ENCODE results near the gene CFAP97D2.

CFAP97D2 gene

DNA sequence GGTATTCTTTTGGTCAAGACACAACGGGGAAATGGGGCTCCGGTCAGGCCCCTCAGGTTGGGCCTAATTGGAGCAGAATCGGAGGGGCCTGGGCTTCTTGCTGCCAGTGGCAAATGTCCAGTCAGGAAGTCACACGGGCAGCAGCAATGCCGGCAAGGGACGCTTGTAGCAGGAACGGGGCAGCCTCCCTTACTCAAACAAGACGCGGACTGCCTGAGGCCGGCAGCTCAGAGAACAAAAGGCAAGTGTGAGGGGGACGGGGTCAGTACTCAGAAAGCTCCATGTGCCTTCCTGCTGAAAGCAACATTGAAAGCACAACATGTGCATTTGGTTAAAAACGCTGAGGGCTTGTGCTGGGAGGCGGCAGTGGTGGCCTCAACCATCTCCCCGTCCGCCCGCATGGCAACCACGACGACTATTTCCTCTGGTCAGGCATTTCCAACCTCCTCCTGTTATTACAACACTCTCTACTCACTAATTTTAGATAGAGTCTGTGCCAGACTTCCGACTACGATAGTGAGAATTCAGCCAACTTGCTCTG lies 26.2 kb upstream of the CFAP97D2 start:
- TF ChIP-seq, protein P1, sequence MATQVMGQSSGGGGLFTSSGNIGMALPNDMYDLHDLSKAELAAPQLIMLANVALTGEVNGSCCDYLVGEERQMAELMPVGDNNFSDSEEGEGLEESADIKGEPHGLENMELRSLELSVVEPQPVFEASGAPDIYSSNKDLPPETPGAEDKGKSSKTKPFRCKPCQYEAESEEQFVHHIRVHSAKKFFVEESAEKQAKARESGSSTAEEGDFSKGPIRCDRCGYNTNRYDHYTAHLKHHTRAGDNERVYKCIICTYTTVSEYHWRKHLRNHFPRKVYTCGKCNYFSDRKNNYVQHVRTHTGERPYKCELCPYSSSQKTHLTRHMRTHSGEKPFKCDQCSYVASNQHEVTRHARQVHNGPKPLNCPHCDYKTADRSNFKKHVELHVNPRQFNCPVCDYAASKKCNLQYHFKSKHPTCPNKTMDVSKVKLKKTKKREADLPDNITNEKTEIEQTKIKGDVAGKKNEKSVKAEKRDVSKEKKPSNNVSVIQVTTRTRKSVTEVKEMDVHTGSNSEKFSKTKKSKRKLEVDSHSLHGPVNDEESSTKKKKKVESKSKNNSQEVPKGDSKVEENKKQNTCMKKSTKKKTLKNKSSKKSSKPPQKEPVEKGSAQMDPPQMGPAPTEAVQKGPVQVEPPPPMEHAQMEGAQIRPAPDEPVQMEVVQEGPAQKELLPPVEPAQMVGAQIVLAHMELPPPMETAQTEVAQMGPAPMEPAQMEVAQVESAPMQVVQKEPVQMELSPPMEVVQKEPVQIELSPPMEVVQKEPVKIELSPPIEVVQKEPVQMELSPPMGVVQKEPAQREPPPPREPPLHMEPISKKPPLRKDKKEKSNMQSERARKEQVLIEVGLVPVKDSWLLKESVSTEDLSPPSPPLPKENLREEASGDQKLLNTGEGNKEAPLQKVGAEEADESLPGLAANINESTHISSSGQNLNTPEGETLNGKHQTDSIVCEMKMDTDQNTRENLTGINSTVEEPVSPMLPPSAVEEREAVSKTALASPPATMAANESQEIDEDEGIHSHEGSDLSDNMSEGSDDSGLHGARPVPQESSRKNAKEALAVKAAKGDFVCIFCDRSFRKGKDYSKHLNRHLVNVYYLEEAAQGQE (IDR thresholded peaks at IDR 0.05; ENCODE audit: low read depth), result no peak
- TF ChIP-seq, protein P2, sequence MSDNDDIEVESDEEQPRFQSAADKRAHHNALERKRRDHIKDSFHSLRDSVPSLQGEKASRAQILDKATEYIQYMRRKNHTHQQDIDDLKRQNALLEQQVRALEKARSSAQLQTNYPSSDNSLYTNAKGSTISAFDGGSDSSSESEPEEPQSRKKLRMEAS (IDR thresholded peaks at IDR 0.05), result no peak
- no peak for TF ChIP-seq ZBTB7A (IDR thresholded peaks at IDR 0.05; ENCODE audit: low read depth)
- TF ChIP-seq CEBPB (IDR thresholded peaks at IDR 0.05), result no peak
- TF ChIP-seq RAD21 (IDR thresholded peaks at IDR 0.05; ENCODE audit: low read depth), result no peak
- no peak for TF ChIP-seq EGR1 (IDR thresholded peaks at IDR 0.05)
- no peak for TF ChIP-seq TCF12 (IDR thresholded peaks at IDR 0.05; ENCODE audit: low read depth)
- TF ChIP-seq YY1 (IDR thresholded peaks at IDR 0.05; ENCODE audit: low read depth), result no peak
- TF ChIP-seq FOXM1 (IDR thresholded peaks at IDR 0.05; ENCODE audit: borderline replicate concordance, low read depth), result no peak
- TF ChIP-seq TEAD4 (IDR thresholded peaks at IDR 0.05), result no peak
- TF ChIP-seq, protein P3, sequence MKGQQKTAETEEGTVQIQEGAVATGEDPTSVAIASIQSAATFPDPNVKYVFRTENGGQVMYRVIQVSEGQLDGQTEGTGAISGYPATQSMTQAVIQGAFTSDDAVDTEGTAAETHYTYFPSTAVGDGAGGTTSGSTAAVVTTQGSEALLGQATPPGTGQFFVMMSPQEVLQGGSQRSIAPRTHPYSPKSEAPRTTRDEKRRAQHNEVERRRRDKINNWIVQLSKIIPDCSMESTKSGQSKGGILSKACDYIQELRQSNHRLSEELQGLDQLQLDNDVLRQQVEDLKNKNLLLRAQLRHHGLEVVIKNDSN (IDR thresholded peaks at IDR 0.05), result no peak
- TF ChIP-seq EP300 (IDR thresholded peaks at IDR 0.05; ENCODE audit: borderline replicate concordance), result no peak
- no peak for TF ChIP-seq CREB1 (IDR thresholded peaks at IDR 0.05; ENCODE audit: low read depth)
- no peak for TF ChIP-seq NFIC (IDR thresholded peaks at IDR 0.05)
- TF ChIP-seq TAF1 (IDR thresholded peaks at IDR 0.05; ENCODE audit: low read depth), result no peak

DNA sequence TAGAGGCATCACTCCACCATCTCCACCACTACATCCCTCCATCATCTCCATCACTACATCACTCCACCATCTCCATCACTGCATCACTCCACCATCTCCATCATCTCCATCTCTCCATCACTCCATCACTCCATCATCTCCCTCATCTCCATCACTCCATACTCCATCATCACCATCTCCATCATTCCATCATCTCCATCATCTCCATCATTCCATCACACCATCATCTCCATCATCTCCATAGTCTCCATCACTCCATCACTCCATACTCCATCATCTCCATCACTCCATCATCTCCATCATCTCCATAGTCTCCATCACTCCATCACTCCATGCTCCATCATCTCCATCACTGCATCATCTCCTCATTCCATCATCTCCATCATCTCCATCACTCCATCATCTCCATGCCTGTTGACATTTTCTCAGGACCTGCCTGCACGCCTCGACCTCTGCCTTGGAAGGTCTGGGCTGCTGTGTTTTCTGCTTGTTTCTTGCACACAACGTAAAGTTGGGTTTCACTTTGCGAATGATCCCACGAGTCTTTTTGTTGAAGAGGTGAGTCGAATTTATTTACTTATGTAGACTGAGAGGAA lies 25.5 kb upstream of the CFAP97D2 start:
- TF ChIP-seq NFIC (IDR thresholded peaks at IDR 0.05), result no peak
- TF ChIP-seq, protein P2 (IDR thresholded peaks at IDR 0.05), result no peak
- TF ChIP-seq TEAD4 (IDR thresholded peaks at IDR 0.05), result no peak
- TF ChIP-seq ZBTB7A (IDR thresholded peaks at IDR 0.05; ENCODE audit: low read depth), result no peak
- TF ChIP-seq FOXM1 (IDR thresholded peaks at IDR 0.05; ENCODE audit: borderline replicate concordance, low read depth), result no peak
- TF ChIP-seq, protein P3 (IDR thresholded peaks at IDR 0.05), result no peak
- no peak for TF ChIP-seq YY1 (IDR thresholded peaks at IDR 0.05; ENCODE audit: low read depth)
- TF ChIP-seq CREB1 (IDR thresholded peaks at IDR 0.05; ENCODE audit: low read depth), result no peak
- TF ChIP-seq CEBPB (IDR thresholded peaks at IDR 0.05), result no peak
- no peak for TF ChIP-seq EGR1 (IDR thresholded peaks at IDR 0.05)
- no peak for TF ChIP-seq EP300 (IDR thresholded peaks at IDR 0.05; ENCODE audit: borderline replicate concordance)

DNA sequence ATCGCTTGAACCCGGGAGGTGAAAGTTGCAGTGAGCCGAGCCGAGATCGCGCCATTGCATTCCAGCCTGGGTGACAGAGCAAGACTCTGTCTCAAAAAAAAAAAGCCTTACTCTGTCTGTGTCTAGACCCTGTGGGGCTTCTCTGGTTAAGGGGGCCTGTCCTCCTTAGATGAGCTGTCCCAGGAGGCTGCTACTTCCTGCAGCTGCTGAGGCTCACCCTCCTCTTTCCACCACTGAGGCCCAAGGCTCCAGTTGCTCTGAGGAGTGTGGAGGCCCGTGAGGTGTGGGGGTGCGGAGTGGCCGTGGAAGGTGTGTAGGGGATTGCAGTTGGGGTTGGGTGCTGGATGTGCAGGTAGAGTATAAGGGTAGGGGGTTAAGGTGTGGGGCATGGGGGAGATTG lies 24.6 kb upstream of the CFAP97D2 start:
- no peak for TF ChIP-seq CEBPB (IDR thresholded peaks at IDR 0.05)
- no peak for TF ChIP-seq TCF12 (IDR thresholded peaks at IDR 0.05; ENCODE audit: low read depth)
- no peak for TF ChIP-seq TAF1 (IDR thresholded peaks at IDR 0.05; ENCODE audit: low read depth)
- no peak for TF ChIP-seq EGR1 (IDR thresholded peaks at IDR 0.05)
- no peak for TF ChIP-seq YY1 (IDR thresholded peaks at IDR 0.05; ENCODE audit: low read depth)
- no peak for TF ChIP-seq RAD21 (IDR thresholded peaks at IDR 0.05; ENCODE audit: low read depth)
- no peak for TF ChIP-seq TEAD4 (IDR thresholded peaks at IDR 0.05)
- TF ChIP-seq, protein P1 (IDR thresholded peaks at IDR 0.05; ENCODE audit: low read depth), result no peak
- TF ChIP-seq EP300 (IDR thresholded peaks at IDR 0.05; ENCODE audit: borderline replicate concordance), result no peak
- no peak for TF ChIP-seq NFIC (IDR thresholded peaks at IDR 0.05)
- no peak for TF ChIP-seq CREB1 (IDR thresholded peaks at IDR 0.05; ENCODE audit: low read depth)
- TF ChIP-seq, protein P3 (IDR thresholded peaks at IDR 0.05), result no peak
- TF ChIP-seq, protein P2 (IDR thresholded peaks at IDR 0.05), result no peak

DNA sequence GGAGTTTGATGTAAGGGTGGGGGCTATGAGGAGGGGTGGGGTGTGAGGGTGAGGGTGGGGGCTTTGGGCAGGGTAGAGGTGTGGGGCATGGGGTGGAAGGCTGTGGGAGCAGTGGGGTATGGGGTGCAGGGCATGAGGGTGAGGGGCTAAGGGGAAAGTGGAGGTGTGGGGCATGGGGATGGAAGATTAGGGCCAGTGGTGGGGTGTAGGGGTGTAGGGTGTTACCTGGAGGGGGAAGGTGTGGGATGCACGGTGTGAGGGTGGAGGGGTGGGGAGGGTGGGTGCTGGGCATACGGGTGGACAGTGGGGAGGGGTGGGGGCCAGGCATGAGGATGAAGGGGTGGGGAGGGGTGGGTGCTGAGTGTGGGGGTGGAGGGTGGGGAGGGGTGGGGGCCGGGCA lies 23.7 kb upstream of the CFAP97D2 start:
- TF ChIP-seq CEBPB (IDR thresholded peaks at IDR 0.05) (no peak), RAD21 (IDR thresholded peaks at IDR 0.05; ENCODE audit: low read depth) (no peak), YY1 (IDR thresholded peaks at IDR 0.05; ENCODE audit: low read depth) (no peak), CREB1 (IDR thresholded peaks at IDR 0.05; ENCODE audit: low read depth) (no peak), NFIC (IDR thresholded peaks at IDR 0.05) (no peak)
- TF ChIP-seq, protein P2 (IDR thresholded peaks at IDR 0.05), result no peak

Measured in Ishikawa (cell line).